B cell (primary cell): ENCODE results near the gene ZNF408.

ENCODE experiments used
- EZH2 ChIP-seq: IDR thresholded peaks from 2 replicates; pipeline ENCODE4 v1.6.1; 2012; ENCODE audit warnings: borderline replicate concordance, low read depth, mild to moderate bottlenecking, moderate library complexity, low read length; ENCODE audit not compliant: insufficient read depth, poor library complexity, severe bottlenecking
- TF ChIP-seq, protein P1 (sequence below): fragments of 200-600 bp; IDR thresholded peaks from one replicate; pipeline ENCODE4 v1.8.0; 2022; ENCODE audit warnings: antibody characterized with exemption, mild to moderate bottlenecking

DNA sequence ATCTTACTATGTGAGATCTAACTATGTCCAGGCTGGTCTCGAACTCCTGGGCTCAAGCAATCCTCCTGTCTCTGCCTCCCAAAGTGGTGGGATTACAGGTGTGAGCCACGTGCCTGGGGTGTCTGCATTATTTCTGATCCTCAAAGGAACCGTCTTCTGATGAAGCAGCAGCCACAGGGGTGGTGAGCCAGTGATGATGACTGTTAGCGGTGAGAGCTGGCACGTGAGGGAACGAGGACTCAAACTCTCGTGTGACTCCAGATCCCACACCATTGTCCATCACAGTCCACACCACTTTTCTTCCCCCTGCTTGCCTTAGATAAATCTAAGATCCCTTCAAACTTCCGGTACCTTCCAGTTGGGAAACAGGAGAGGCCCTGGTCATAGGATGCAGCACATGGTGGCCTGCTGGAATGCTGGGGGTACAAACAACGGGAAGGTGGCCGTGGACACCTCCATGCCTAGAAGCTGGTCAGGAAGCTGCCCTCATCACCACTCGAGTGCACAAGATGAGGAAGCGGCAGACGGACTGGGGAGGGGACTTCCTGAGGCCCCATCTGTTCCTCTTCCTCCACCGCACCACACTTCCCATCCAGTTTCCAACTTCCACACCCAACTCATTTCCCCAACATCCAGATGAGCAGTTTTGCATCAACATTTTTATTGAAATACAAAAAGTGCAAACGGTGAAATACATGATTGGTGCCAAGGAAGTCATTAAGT lies 24.2 kb upstream of the ZNF408 start:
- TF ChIP-seq, protein P1, sequence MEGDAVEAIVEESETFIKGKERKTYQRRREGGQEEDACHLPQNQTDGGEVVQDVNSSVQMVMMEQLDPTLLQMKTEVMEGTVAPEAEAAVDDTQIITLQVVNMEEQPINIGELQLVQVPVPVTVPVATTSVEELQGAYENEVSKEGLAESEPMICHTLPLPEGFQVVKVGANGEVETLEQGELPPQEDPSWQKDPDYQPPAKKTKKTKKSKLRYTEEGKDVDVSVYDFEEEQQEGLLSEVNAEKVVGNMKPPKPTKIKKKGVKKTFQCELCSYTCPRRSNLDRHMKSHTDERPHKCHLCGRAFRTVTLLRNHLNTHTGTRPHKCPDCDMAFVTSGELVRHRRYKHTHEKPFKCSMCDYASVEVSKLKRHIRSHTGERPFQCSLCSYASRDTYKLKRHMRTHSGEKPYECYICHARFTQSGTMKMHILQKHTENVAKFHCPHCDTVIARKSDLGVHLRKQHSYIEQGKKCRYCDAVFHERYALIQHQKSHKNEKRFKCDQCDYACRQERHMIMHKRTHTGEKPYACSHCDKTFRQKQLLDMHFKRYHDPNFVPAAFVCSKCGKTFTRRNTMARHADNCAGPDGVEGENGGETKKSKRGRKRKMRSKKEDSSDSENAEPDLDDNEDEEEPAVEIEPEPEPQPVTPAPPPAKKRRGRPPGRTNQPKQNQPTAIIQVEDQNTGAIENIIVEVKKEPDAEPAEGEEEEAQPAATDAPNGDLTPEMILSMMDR, result no peak
- no peak for TF ChIP-seq EZH2
